Thoracic aorta (tissue), 2 donors: Measurements from ENCODE around the gene COX7A2. TPM values are rescaled to one million over a fixed set of nuclear protein-coding genes. Genes with fewer than 3 reads are reported as not detected.

ENCODE experiments used
- ATAC-seq: fragments of 150-250 bp; one replicate; pipeline ENCODE4 v1.8.0; 2017; ENCODE audit warnings: low read depth; ENCODE audit not compliant: insufficient number of reproducible peaks, low FRiP score
- DNase-seq: peaks from one replicate; pipeline ENCODE4 v3.0.0-alpha.2; 2020; ENCODE audit warnings: low spot score
- H3K27ac ChIP-seq, 2 donors: fragments of 200-600 bp; sonication (generic); 1 replicate in 1 of 2; 2 replicates in 1 of 2; pipeline ENCODE4 v1.5.1; 2016; ENCODE audit warnings: mild to moderate bottlenecking in 2 of 2, moderate library complexity in 2 of 2
- H3K27me3 ChIP-seq: fragments of 200-600 bp; sonication (generic); replicated peaks from 2 replicates; pipeline ENCODE4 v1.6.0; 2016; ENCODE audit warnings: mild to moderate bottlenecking; ENCODE audit not compliant: insufficient read depth
- H3K36me3 ChIP-seq: fragments of 200-600 bp; sonication (generic); one replicate; pipeline ENCODE4 v1.5.1; 2016
- H3K4me1 ChIP-seq, 2 donors: fragments of 200-600 bp; sonication (generic); 1 replicate in 1 of 2; 2 replicates in 1 of 2; pipeline versions ENCODE4 v1.5.1 to v1.6.0; 2016; ENCODE audit warnings: low read depth in 2 of 2, mild to moderate bottlenecking in 1 of 2; ENCODE audit not compliant: control insufficient read depth in 1 of 2
- H3K4me3 ChIP-seq: fragments of 200-600 bp; sonication (generic); 2 replicates; pipeline ENCODE4 v1.5.1; 2016; ENCODE audit warnings: mild to moderate bottlenecking
- H3K9me3 ChIP-seq: fragments of 200-600 bp; sonication (generic); 2 replicates; pipeline ENCODE4 v1.5.1; 2016
- CTCF ChIP-seq: fragments of 200-600 bp; sonication (generic); IDR thresholded peaks from one replicate; pipeline ENCODE4 v1.5.1; 2019; ENCODE audit warnings: antibody characterized with exemption
- total RNA-seq, 2 donors: library from RNA; depleted of rRNA; stranded (reverse); fragments of >200 nt; gene quantifications; one replicate each; pipeline versions ENCODE4 v1.1.0 to v1.2.3, GENCODE V29; 2016

COX7A2 gene
- total RNA-seq, 2 donors from 2014 or later: 101 to 643 TPM

- no peaks in the 10 kb centered on the region for H3K36me3 ChIP-seq
- DNase-seq: no peak
- TF ChIP-seq CTCF: no peak
- no peak overlapping the region for H3K4me3 ChIP-seq
- peaks cover 15 to 40% of the 10 kb centered on the region in 2 donors for H3K4me1 ChIP-seq
- peak overlapping the region in 1 of 2 donors; percentile 7 for H3K27ac ChIP-seq
- no peaks in the 10 kb centered on the region for H3K27me3 ChIP-seq
- no peaks in the 10 kb centered on the region for H3K9me3 ChIP-seq
- no peak for ATAC-seq
Measured at GRCh38 chr6:75268121-75268987, 24.8 kb upstream of the COX7A2 start.

- H3K9me3 ChIP-seq: no peaks in the 10 kb centered on the region
- ATAC-seq (no peak), DNase-seq (no peak)
- peaks cover 15 to 34% of the 10 kb centered on the region in 2 donors for H3K4me1 ChIP-seq
- H3K36me3 ChIP-seq: no peaks in the 10 kb centered on the region
- no peak for TF ChIP-seq CTCF
- H3K4me3 ChIP-seq: no peak overlapping the region
- peak overlapping the region in 1 of 2 donors; percentile 24 for H3K27ac ChIP-seq
- no peaks in the 10 kb centered on the region for H3K27me3 ChIP-seq
Measured at GRCh38 chr6:75267461-75267860, 23.9 kb upstream of the COX7A2 start.

GRCh38 chr6:75266716-75267291 lies 23.2 kb upstream of the COX7A2 start:
- no peak for ATAC-seq

GRCh38 chr6:75263401-75263750 lies 19.8 kb upstream of the COX7A2 start:
- peaks cover 3% of the 10 kb centered on the region for H3K36me3 ChIP-seq
- DNase-seq (no peak), ATAC-seq (no peak)

More at GRCh38 chr6:75266716-75267291, 23.2 kb upstream of the COX7A2 start:
- H3K4me3 ChIP-seq: no peak overlapping the region
- H3K9me3 ChIP-seq: no peaks in the 10 kb centered on the region
- peak overlapping the region in 1 of 2 donors; percentile 24 for H3K27ac ChIP-seq
- H3K36me3 ChIP-seq: no peaks in the 10 kb centered on the region
- peak; percentile 79 for TF ChIP-seq CTCF
- DNase-seq: no peak
- no peaks in the 10 kb centered on the region for H3K27me3 ChIP-seq
- H3K4me1 ChIP-seq: peaks cover 15 to 27% of the 10 kb centered on the region in 2 donors

More at GRCh38 chr6:75263401-75263750, 19.8 kb upstream of the COX7A2 start:
- Histone ChIP-seq H3K27ac (no peak overlapping the region), H3K27me3 (no peaks in the 10 kb centered on the region), H3K4me3 (no peak overlapping the region), H3K4me1 (peaks cover 8 to 19% of the 10 kb centered on the region in 2 donors), H3K9me3 (no peaks in the 10 kb centered on the region)
- no peak for TF ChIP-seq CTCF
